ENCODE data around the gene TES.

- no peak for TF ChIP-seq HDAC2 (IDR thresholded peaks at IDR 0.05; ENCODE audit: borderline replicate concordance in 1 of 2, low read depth in 2 of 2, low read length in 2 of 2)
- no peak for TF ChIP-seq SP1 (IDR thresholded peaks at IDR 0.05; ENCODE audit: low read depth, low read length)
- no peak for TF ChIP-seq CHD2 (IDR thresholded peaks at IDR 0.05; ENCODE audit: low read length)
- no peak for TF ChIP-seq KDM1A (IDR thresholded peaks at IDR 0.05; ENCODE audit: borderline replicate concordance, low read length)
- TF ChIP-seq CTCF (IDR thresholded peaks at IDR 0.05; ENCODE audit: control extremely low read depth in 1 of 3, insufficient read depth in 1 of 3, low read depth in 1 of 3, low read length in 3 of 3) = no peak
- no peak for TF ChIP-seq EZH2 (IDR thresholded peaks at IDR 0.05; ENCODE audit: low read depth, low read length, severe bottlenecking)
- no peak for TF ChIP-seq E2F6 (IDR thresholded peaks at IDR 0.05)
- no peak for TF ChIP-seq POLR2AphosphoS5 (IDR thresholded peaks at IDR 0.05; ENCODE audit: low read depth, low read length)
- TF ChIP-seq MAX (IDR thresholded peaks at IDR 0.05) = no peak
- no peak for TF ChIP-seq YY1 (IDR thresholded peaks at IDR 0.05; ENCODE audit: low read depth, low read length)
- TF ChIP-seq GABPA (IDR thresholded peaks at IDR 0.05; ENCODE audit: borderline replicate concordance, insufficient read depth, low read length) = no peak
- no peak for TF ChIP-seq CEBPB (IDR thresholded peaks at IDR 0.05; ENCODE audit: low read depth, low read length)
- TF ChIP-seq RBBP5 (IDR thresholded peaks at IDR 0.05; ENCODE audit: borderline replicate concordance, low read depth, low read length) = no peak
Measured at GRCh38 chr7:116185450-116185849, 24.9 kb upstream of the TES start.
